CD14-positive monocyte (primary cell): ENCODE data around the gene DENND1A. TPM values are rescaled to one million over a fixed set of nuclear protein-coding genes. Genes with fewer than 3 reads are reported as not detected.

Experiments
- DNase-seq, 3 donors: peaks; one replicate each; pipeline ENCODE4 v3.0.0-alpha.2; 2011 to 2022
- H2AFZ ChIP-seq: 2 replicates; pipeline ENCODE4 v1.6.0; 2012; ENCODE audit warnings: mild to moderate bottlenecking, low read depth, low read length, inconsistent platforms; ENCODE audit not compliant: insufficient read depth, poor library complexity, severe bottlenecking
- H3K27ac ChIP-seq, 2 donors: 1 replicate in 1 of 2; 2 replicates in 1 of 2; pipeline ENCODE4 v1.5.1; 2012 to 2013; ENCODE audit warnings: low read length in 2 of 2, control low read depth in 1 of 2, inconsistent platforms in 1 of 2, low read depth in 1 of 2, mild to moderate bottlenecking in 1 of 2
- H3K27me3 ChIP-seq, 2 donors: one replicate each; pipeline versions ENCODE4 v1.6.0 to v1.6.1; 2011 to 2013; ENCODE audit warnings: low read length in 2 of 2; ENCODE audit not compliant: control insufficient read depth in 2 of 2, insufficient read depth in 2 of 2
- H3K36me3 ChIP-seq, 2 donors: replicated peaks in 1 of 2; 1 replicate in 1 of 2; 2 replicates in 1 of 2; pipeline versions ENCODE4 v1.5.1 to v1.6.1; 2012 to 2013; ENCODE audit warnings: low read length in 2 of 2, control low read depth in 1 of 2, inconsistent platforms in 1 of 2, mild to moderate bottlenecking in 1 of 2; ENCODE audit not compliant: insufficient read depth in 2 of 2, control insufficient read depth in 1 of 2
- H3K4me1 ChIP-seq, 2 donors: 1 replicate in 1 of 2; 2 replicates in 1 of 2; pipeline versions ENCODE4 v1.5.1 to v1.6.1; 2012 to 2013; ENCODE audit warnings: low read length in 2 of 2, control low read depth in 1 of 2, inconsistent platforms in 1 of 2, mild to moderate bottlenecking in 1 of 2, moderate library complexity in 1 of 2; ENCODE audit not compliant: insufficient read depth in 2 of 2, control insufficient read depth in 1 of 2
- H3K4me2 ChIP-seq: replicated peaks from 2 replicates; pipeline ENCODE3; 2012; ENCODE audit warnings: low read length, moderate library complexity, mild to moderate bottlenecking; ENCODE audit not compliant: poor library complexity, severe bottlenecking; ENCODE audit errors: extremely low read depth
- H3K4me3 ChIP-seq, 3 experiments: fragments of 200-600 bp in 1 of 3; sonication (generic) in 1 of 3; replicated peaks in 1 of 3; 1 replicate in 2 of 3; 2 replicates in 1 of 3; pipeline ENCODE4 v1.5.1; 2011 to 2013; ENCODE audit warnings: low read length in 3 of 3, mild to moderate bottlenecking in 3 of 3, control low read depth in 2 of 3, low read depth in 2 of 3, inconsistent platforms in 1 of 3, moderate library complexity in 1 of 3
- H3K79me2 ChIP-seq: 2 replicates; pipeline ENCODE4 v1.6.0; 2012; ENCODE audit warnings: mild to moderate bottlenecking, control low read depth, inconsistent platforms, low read length, moderate library complexity; ENCODE audit not compliant: insufficient read depth
- H3K9ac ChIP-seq: 2 replicates; pipeline ENCODE4 v1.6.0; 2017; ENCODE audit warnings: low read length, mild to moderate bottlenecking; ENCODE audit not compliant: insufficient read depth, poor library complexity, severe bottlenecking
- H3K9me3 ChIP-seq, 2 donors: replicated peaks in 1 of 2; 1 replicate in 1 of 2; 2 replicates in 1 of 2; pipeline versions ENCODE4 v1.5.1 to v1.6.1; 2012 to 2013; ENCODE audit warnings: low read length in 2 of 2, control low read depth in 1 of 2; ENCODE audit not compliant: control insufficient read depth in 1 of 2, insufficient read depth in 1 of 2
- H4K20me1 ChIP-seq: 2 replicates; pipeline ENCODE4 v1.6.0; 2012; ENCODE audit warnings: mild to moderate bottlenecking, low read length, control low read depth, moderate library complexity; ENCODE audit not compliant: insufficient read depth
- H3K27ac Mint-ChIP-seq, 7 donors: one replicate each; pipeline ENCODE4 v1.8.0; 2020; ENCODE audit warnings: mild to moderate bottlenecking in 7 of 7, mixed read lengths in 7 of 7, moderate library complexity in 6 of 7, inconsistent platforms in 2 of 7
- H3K27me3 Mint-ChIP-seq, 3 donors: one replicate each; pipeline ENCODE4 v1.8.0; 2021 to 2022; ENCODE audit warnings: low read depth in 3 of 3, mild to moderate bottlenecking in 3 of 3, mixed read lengths in 3 of 3, moderate library complexity in 3 of 3, inconsistent platforms in 1 of 3
- H3K36me3 Mint-ChIP-seq, 2 donors: one replicate each; pipeline ENCODE4 v1.8.0; 2020; ENCODE audit warnings: mixed read lengths in 2 of 2, inconsistent platforms in 1 of 2, mild to moderate bottlenecking in 1 of 2
- H3K4me1 Mint-ChIP-seq: one replicate; pipeline ENCODE4 v1.8.0; 2020; ENCODE audit warnings: mild to moderate bottlenecking, mixed read lengths
- H3K4me3 Mint-ChIP-seq, 2 donors: one replicate each; pipeline ENCODE4 v1.8.0; 2020; ENCODE audit warnings: mild to moderate bottlenecking in 2 of 2, mixed read lengths in 2 of 2, moderate library complexity in 1 of 2
- H3K9me3 Mint-ChIP-seq, 7 donors: one replicate each; pipeline ENCODE4 v1.8.0; 2020 to 2022; ENCODE audit warnings: mixed read lengths in 7 of 7, mild to moderate bottlenecking in 6 of 7, moderate library complexity in 6 of 7, inconsistent platforms in 2 of 7
- CTCF ChIP-seq: fragments of 200-600 bp; IDR thresholded peaks from one replicate; pipeline ENCODE4 v1.8.0; 2022; ENCODE audit warnings: antibody characterized with exemption, mild to moderate bottlenecking
- WGBS: methylation state at CpG from one replicate; pipeline ENCODE4 v1.1.5; 2013; ENCODE audit warnings: missing lambda C conversion rate; ENCODE audit not compliant: insufficient coverage; 5-methylcytosine and 5-hydroxymethylcytosine counted together
- intact Hi-C, 2 donors: fragments of 100-400 bp; cut with micrococcal nuclease; formaldehyde crosslinking; loops; one replicate each; pipeline versions ENCODE4 v1.15.0 to v1.15.1; 2023
- polyA plus RNA-seq, 3 donors: library from polyadenylated mRNA; depleted of rRNA in 1 of 3; unstranded in 2 of 3; stranded (reverse) in 1 of 3; fragments of 300-500 nt in 2 of 3; fragments of >200 nt in 1 of 3; fragmentation: Illumina TruSeq in 2 of 3; gene quantifications; 1 replicate in 2 of 3; 2 replicates in 1 of 3; pipeline ENCODE4 v1.2.3, GENCODE V29; 2012 to 2021

The DENND1A gene
- polyA plus RNA-seq, 3 donors = 24.8 to 73.0 (median 29.4) TPM

GRCh38 chr9:123509646-123510045, 420.3 kb downstream of the DENND1A start:
- no peak overlapping the region for H3K4me2 ChIP-seq
- no peaks in the 10 kb centered on the region for H3K4me1 ChIP-seq
- no peak for TF ChIP-seq CTCF
- H3K9me3 ChIP-seq = no peaks in the 10 kb centered on the region
- no peak overlapping the region for H3K4me3 ChIP-seq
- intact Hi-C loops = no loop called here
- Mint-ChIP-seq H3K27me3 (no peaks in the 10 kb centered on the region), H3K36me3 (peaks cover 47 to 48% of the 10 kb centered on the region in 2 donors), H3K4me3 (no peak overlapping the region), H3K27ac (peak overlapping the region in 2 of 7 donors; percentile 15 to 69), H3K9me3 (no peaks in the 10 kb centered on the region), H3K4me1 (no peaks in the 10 kb centered on the region)
- no peak overlapping the region for H3K9ac ChIP-seq
- no peaks in the 10 kb centered on the region for H3K79me2 ChIP-seq
- WGBS = 100% methylated on average over 2 of the region's 2 CpGs
- H3K27ac ChIP-seq = no peak overlapping the region
- no peaks in the 10 kb centered on the region for H3K27me3 ChIP-seq
- H2AFZ ChIP-seq = no peak overlapping the region
- peaks cover 59% of the 10 kb centered on the region for H4K20me1 ChIP-seq
- peaks cover 39 to 67% of the 10 kb centered on the region in 2 donors for H3K36me3 ChIP-seq
- DNase-seq = no peak

GRCh38 chr9:123508048-123508447, 421.9 kb downstream of the DENND1A start:
- H3K27ac ChIP-seq = no peak overlapping the region
- peaks cover 38 to 46% of the 10 kb centered on the region in 2 donors for H3K36me3 Mint-ChIP-seq
- no peaks in the 10 kb centered on the region for H3K4me1 Mint-ChIP-seq
- no peak for TF ChIP-seq CTCF
- peaks cover 59% of the 10 kb centered on the region for H4K20me1 ChIP-seq
- no peak overlapping the region for H3K4me2 ChIP-seq
- H3K9me3 ChIP-seq = no peaks in the 10 kb centered on the region
- H2AFZ ChIP-seq = no peak overlapping the region
- H3K36me3 ChIP-seq = peaks cover 31 to 64% of the 10 kb centered on the region in 2 donors
- H3K4me3 Mint-ChIP-seq = no peak overlapping the region
- H3K4me3 ChIP-seq = no peak overlapping the region
- intact Hi-C loops = no loop called here
- no peaks in the 10 kb centered on the region for H3K4me1 ChIP-seq
- H3K9me3 Mint-ChIP-seq = no peaks in the 10 kb centered on the region
- H3K27me3 Mint-ChIP-seq = no peaks in the 10 kb centered on the region
- H3K27me3 ChIP-seq = no peaks in the 10 kb centered on the region
- DNase-seq = no peak
- no peaks in the 10 kb centered on the region for H3K79me2 ChIP-seq
- WGBS = 92% methylated on average over 4 of the region's 6 CpGs
- no peak overlapping the region for H3K9ac ChIP-seq
- peak overlapping the region in 1 of 7 donors; percentile 58 for H3K27ac Mint-ChIP-seq
